K562 (cell line): ENCODE measurements around the gene RNF145. TPM values are rescaled to one million over a fixed set of nuclear protein-coding genes. Genes with fewer than 3 reads are reported as not detected.

Source experiments
- ARID4B ChIP-seq: sonication (generic); formaldehyde crosslinking; IDR thresholded peaks from 2 replicates; pipeline ENCODE4 v1.8.0; 2022; ENCODE audit warnings: mild to moderate bottlenecking, missing genetic modification reagents
- BDP1 ChIP-seq: IDR thresholded peaks from 3 replicates; pipeline ENCODE4 v1.6.1; 2011; ENCODE audit not compliant: insufficient read length, insufficient read depth
- CBFA2T2 ChIP-seq: fragments of 450-650 bp; conservative IDR thresholded peaks from 2 replicates; pipeline ENCODE4 v1.6.1; 2017; ENCODE audit warnings: mild to moderate bottlenecking
- CTBP1 ChIP-seq: fragments of 450-650 bp; IDR thresholded peaks from 2 replicates; pipeline ENCODE4 v1.6.1; 2016; ENCODE audit warnings: borderline replicate concordance
- DEAF1 ChIP-seq: fragments of 450-650 bp; formaldehyde crosslinking; IDR thresholded peaks from 2 replicates; pipeline ENCODE4 v1.4.0; 2020; ENCODE audit warnings: mild to moderate bottlenecking, moderate library complexity
- ELF2 ChIP-seq: fragments of 250-450 bp; sonication (Bioruptor Pico); IDR thresholded peaks from 2 replicates; pipeline ENCODE4 v1.5.0; 2021; ENCODE audit warnings: mild to moderate bottlenecking
- KDM1A ChIP-seq, 2 experiments: fragments of 450-650 bp; IDR thresholded peaks; 2 replicates each; pipeline ENCODE4 v1.6.1; 2016; ENCODE audit warnings: mild to moderate bottlenecking in 2 of 2
- KDM2B ChIP-seq: fragments of 250-450 bp; sonication (Bioruptor Pico); IDR thresholded peaks from 2 replicates; pipeline ENCODE4 v1.8.0; 2021; ENCODE audit warnings: mild to moderate bottlenecking, moderate library complexity
- MEIS2 ChIP-seq: fragments of 450-650 bp; IDR thresholded peaks from 2 replicates; pipeline ENCODE4 v1.6.1; 2014; ENCODE audit warnings: mild to moderate bottlenecking; ENCODE audit not compliant: partially characterized antibody
- MTF1 ChIP-seq: fragments of 250-450 bp; sonication (Bioruptor Pico); IDR thresholded peaks from 2 replicates; pipeline ENCODE4 v1.9.0; 2021; ENCODE audit warnings: moderate library complexity, mild to moderate bottlenecking, inconsistent platforms, borderline replicate concordance
- POLR3G ChIP-seq: IDR thresholded peaks from 2 replicates; pipeline ENCODE4 v1.6.1; 2011; ENCODE audit not compliant: insufficient read length, insufficient replicate concordance; ENCODE audit errors: extremely low read depth
- SP1 ChIP-seq: sonication (generic); formaldehyde crosslinking; IDR thresholded peaks from 2 replicates; pipeline ENCODE4 v1.8.1; 2022; ENCODE audit warnings: mild to moderate bottlenecking, missing genetic modification reagents
- STAT5A ChIP-seq: IDR thresholded peaks from 2 replicates; pipeline ENCODE4 v1.6.1; 2012; ENCODE audit warnings: low read length, inconsistent platforms, borderline replicate concordance
- TCF3 ChIP-seq: sonication (generic); formaldehyde crosslinking; IDR thresholded peaks from 2 replicates; pipeline ENCODE4 v1.4.0; 2020; ENCODE audit warnings: mild to moderate bottlenecking, missing genetic modification reagents
- ZFP1 ChIP-seq: fragments of 450-650 bp; formaldehyde crosslinking; IDR thresholded peaks from 2 replicates; pipeline ENCODE4 v1.4.0; 2020; ENCODE audit warnings: mild to moderate bottlenecking, mixed read lengths
- ZNF263 ChIP-seq: sonication (generic); formaldehyde crosslinking; IDR thresholded peaks from 2 replicates; pipeline ENCODE4 v1.8.0; 2022; ENCODE audit warnings: mild to moderate bottlenecking, missing genetic modification reagents, borderline replicate concordance
- ZNF316 ChIP-seq: fragments of 450-650 bp; IDR thresholded peaks from 2 replicates; pipeline ENCODE4 v1.6.1; 2016
- ZNF436 ChIP-seq: fragments of 250-450, 450-650 bp; sonication (Bioruptor Pico); formaldehyde crosslinking; IDR thresholded peaks from 2 replicates; pipeline ENCODE4 v1.7.0; 2020; ENCODE audit warnings: mild to moderate bottlenecking
- polyA plus RNA-seq, 8 experiments: library from polyadenylated mRNA; depleted of rRNA in 4 of 8; stranded (reverse) in 5 of 8; unstranded in 3 of 8; fragments of >200 nt; fragmentation: Nextera tagmentation in 2 of 8; fragmentation: Illumina TruSeq in 1 of 8; extraction: Ambion mirVana in 2 of 8; extraction: Trizol in 1 of 8; gene quantifications; 2 replicates each; pipeline versions ENCODE4 v1.2.1 to v1.2.3, GENCODE V29; 2011 to 2014; ENCODE audit warnings: inconsistent platforms in 1 of 8, missing spikeins in 1 of 8
- total RNA-seq, 7 experiments: library from RNA; depleted of rRNA in 6 of 7; stranded (reverse); fragments of >200 nt in 6 of 7; fragmentation: Illumina TruSeq in 2 of 7; extraction: Trizol in 2 of 7; gene quantifications; 2 replicates each; pipeline versions ENCODE4 v1.2.1 to v1.2.3, GENCODE V29; 2011 to 2021; ENCODE audit warnings: low replicate concordance in 1 of 7
- TF ChIP-seq, protein P1 (sequence below): fragments of 450-650 bp; formaldehyde crosslinking; IDR thresholded peaks from 2 replicates; pipeline ENCODE4 v1.4.0; 2020; ENCODE audit warnings: mild to moderate bottlenecking, mixed read lengths
- TF ChIP-seq, protein P2 (sequence below): fragments of 450-650 bp; IDR thresholded peaks from one replicate; pipeline ENCODE4 v1.6.1; 2018; ENCODE audit warnings: mild to moderate bottlenecking, moderate library complexity; ENCODE audit not compliant: partially characterized antibody

Gene RNF145
- total and polyA plus RNA-seq, 9 of the 15 experiments (the other 6 are each of a cell fraction or from before 2014, with no cell fraction given), result 13.6 to 40.7 (median 25.4) TPM

- no peak for TF ChIP-seq KDM2B (CRISPR knock-in tag)
- no peak for TF ChIP-seq KDM1A (IDR thresholded peaks at IDR 0.05)
- no peak for TF ChIP-seq ZNF263 (CRISPR knock-in tag)
- TF ChIP-seq TCF3 (CRISPR knock-in tag), result no peak
- no peak for TF ChIP-seq DEAF1
- TF ChIP-seq, protein P1, sequence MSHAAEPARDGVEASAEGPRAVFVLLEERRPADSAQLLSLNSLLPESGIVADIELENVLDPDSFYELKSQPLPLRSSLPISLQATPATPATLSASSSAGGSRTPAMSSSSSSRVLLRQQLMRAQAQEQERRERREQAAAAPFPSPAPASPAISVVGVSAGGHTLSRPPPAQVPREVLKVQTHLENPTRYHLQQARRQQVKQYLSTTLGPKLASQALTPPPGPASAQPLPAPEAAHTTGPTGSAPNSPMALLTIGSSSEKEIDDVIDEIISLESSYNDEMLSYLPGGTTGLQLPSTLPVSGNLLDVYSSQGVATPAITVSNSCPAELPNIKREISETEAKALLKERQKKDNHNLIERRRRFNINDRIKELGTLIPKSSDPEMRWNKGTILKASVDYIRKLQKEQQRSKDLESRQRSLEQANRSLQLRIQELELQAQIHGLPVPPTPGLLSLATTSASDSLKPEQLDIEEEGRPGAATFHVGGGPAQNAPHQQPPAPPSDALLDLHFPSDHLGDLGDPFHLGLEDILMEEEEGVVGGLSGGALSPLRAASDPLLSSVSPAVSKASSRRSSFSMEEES (CRISPR knock-in tag), result peak; percentile 83
- no peak for TF ChIP-seq MTF1 (CRISPR knock-in tag)
- TF ChIP-seq MEIS2, result no peak
- TF ChIP-seq CBFA2T2, result peak; percentile 39; the same call in 1 of the 2 replicates
- TF ChIP-seq ZNF316, result no peak
- peak; percentile 54; the same call in 1 of the 2 replicates for TF ChIP-seq ELF2 (CRISPR knock-in tag)
- no peak for TF ChIP-seq ARID4B (CRISPR knock-in tag)
- TF ChIP-seq BDP1, result no peak
- TF ChIP-seq CTBP1, result no peak
- no peak for TF ChIP-seq STAT5A
- TF ChIP-seq SP1 (CRISPR knock-in tag), result no peak
- TF ChIP-seq POLR3G, result no peak
- no peak for TF ChIP-seq ZNF436 (CRISPR knock-in tag)
- no peak for TF ChIP-seq ZFP1
- TF ChIP-seq, protein P2, sequence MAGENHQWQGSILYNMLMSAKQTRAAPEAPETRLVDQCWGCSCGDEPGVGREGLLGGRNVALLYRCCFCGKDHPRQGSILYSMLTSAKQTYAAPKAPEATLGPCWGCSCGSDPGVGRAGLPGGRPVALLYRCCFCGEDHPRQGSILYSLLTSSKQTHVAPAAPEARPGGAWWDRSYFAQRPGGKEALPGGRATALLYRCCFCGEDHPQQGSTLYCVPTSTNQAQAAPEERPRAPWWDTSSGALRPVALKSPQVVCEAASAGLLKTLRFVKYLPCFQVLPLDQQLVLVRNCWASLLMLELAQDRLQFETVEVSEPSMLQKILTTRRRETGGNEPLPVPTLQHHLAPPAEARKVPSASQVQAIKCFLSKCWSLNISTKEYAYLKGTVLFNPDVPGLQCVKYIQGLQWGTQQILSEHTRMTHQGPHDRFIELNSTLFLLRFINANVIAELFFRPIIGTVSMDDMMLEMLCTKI, result no peak
These were observed 2.1 kb downstream of the RNF145 start (continued) for GRCh38 chr5:159207222-159207685.
